Prostate gland (tissue), 2 donors: ENCODE results near the gene NUP210L.

ENCODE experiments used
- POLR2A ChIP-seq: fragments of 450-650 bp; IDR thresholded peaks from one replicate; pipeline ENCODE4 v1.6.1; 2016; ENCODE audit warnings: antibody characterized with exemption, mild to moderate bottlenecking
- POLR2AphosphoS5 ChIP-seq: sonication (generic); formaldehyde crosslinking; IDR thresholded peaks from one replicate; pipeline ENCODE4 v1.6.1; 2017; ENCODE audit warnings: antibody characterized with exemption
- TF ChIP-seq, protein P1 (sequence below), 4 experiments: fragments of 200-600 bp in 2 of 4; fragments of 450-650 bp in 2 of 4; sonication (generic) in 2 of 4; IDR thresholded peaks; 1 replicate in 3 of 4; 2 replicates in 1 of 4; pipeline ENCODE4 v1.5.1; 2016 to 2019; ENCODE audit warnings: antibody characterized with exemption in 4 of 4, mild to moderate bottlenecking in 2 of 4, moderate library complexity in 2 of 4

DNA sequence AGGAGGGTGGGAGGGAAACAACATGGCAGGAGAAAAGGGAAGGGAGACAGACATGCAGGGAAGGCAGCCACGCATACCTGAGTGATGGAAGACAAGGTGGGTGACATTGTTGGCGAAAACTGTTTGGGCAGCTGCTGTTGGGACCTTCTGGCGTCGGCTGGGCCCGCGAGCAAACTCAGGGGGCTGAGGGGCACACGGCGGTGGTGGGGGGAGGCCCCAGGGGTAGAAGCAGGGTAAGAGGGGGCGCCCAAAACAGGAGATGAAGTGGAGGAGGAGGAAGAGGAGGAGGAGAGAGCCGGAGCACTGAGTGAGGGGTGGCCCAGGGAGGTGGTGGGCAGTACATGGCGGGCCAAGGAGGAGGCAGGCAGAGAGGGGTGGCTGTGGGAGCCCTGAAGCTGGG lies 203.7 kb downstream of the NUP210L start:
- TF ChIP-seq POLR2A: no peak
- TF ChIP-seq, protein P1, sequence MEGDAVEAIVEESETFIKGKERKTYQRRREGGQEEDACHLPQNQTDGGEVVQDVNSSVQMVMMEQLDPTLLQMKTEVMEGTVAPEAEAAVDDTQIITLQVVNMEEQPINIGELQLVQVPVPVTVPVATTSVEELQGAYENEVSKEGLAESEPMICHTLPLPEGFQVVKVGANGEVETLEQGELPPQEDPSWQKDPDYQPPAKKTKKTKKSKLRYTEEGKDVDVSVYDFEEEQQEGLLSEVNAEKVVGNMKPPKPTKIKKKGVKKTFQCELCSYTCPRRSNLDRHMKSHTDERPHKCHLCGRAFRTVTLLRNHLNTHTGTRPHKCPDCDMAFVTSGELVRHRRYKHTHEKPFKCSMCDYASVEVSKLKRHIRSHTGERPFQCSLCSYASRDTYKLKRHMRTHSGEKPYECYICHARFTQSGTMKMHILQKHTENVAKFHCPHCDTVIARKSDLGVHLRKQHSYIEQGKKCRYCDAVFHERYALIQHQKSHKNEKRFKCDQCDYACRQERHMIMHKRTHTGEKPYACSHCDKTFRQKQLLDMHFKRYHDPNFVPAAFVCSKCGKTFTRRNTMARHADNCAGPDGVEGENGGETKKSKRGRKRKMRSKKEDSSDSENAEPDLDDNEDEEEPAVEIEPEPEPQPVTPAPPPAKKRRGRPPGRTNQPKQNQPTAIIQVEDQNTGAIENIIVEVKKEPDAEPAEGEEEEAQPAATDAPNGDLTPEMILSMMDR (IDR thresholded peaks at IDR 0.05): no peak
- TF ChIP-seq POLR2AphosphoS5: no peak
